ENCODE measurements around the gene BPTF. TPM values are rescaled to one million over a fixed set of nuclear protein-coding genes. Genes with fewer than 3 reads are reported as not detected.

Gene BPTF
- total and polyA plus RNA-seq, 2 of the 13 experiments (the other 11 are each of a cell fraction or from before 2014, with no cell fraction given), result 43.5 to 66.1 TPM

DNA sequence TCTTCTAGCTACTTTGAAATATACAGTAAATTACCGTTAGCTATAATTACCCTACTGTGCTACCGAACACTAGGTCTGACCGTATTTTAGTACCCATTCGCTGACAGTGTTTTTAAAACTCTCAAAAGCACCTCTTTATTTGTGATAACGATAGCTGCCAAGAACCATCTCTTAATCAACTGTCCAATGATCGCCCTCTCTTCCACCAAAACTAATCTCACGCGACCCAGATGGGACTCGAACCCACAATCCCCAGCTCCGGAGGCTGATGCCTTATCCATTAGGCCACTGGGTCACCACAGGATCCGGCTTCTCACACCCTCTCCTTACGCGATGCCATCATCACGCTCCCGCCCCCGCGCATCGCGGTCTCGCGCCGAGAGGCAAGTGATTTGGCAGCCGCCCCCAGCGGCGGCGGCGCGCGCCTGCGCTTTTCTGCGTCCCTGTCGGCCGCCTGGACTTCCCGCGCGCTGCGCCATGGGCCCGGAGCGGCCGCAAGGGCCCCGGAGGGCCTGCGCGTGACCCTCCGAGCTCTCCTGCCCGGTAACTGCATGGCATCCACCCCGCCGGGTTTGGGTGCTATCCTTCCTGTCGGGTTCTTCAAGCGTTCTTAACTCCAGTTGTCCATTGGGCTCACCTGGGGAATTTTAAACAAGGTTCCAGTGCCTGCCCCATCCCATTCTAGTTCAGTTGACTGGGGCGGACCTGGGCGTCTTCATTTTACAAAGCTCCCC is 194.5 kb downstream of the BPTF start (continued):
- TF ChIP-seq, protein P1, sequence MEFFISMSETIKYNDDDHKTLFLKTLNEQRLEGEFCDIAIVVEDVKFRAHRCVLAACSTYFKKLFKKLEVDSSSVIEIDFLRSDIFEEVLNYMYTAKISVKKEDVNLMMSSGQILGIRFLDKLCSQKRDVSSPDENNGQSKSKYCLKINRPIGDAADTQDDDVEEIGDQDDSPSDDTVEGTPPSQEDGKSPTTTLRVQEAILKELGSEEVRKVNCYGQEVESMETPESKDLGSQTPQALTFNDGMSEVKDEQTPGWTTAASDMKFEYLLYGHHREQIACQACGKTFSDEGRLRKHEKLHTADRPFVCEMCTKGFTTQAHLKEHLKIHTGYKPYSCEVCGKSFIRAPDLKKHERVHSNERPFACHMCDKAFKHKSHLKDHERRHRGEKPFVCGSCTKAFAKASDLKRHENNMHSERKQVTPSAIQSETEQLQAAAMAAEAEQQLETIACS (CRISPR knock-in tag; IDR thresholded peaks at IDR 0.05), result peak; percentile 99
- TF ChIP-seq ZNF577 (CRISPR knock-in tag; IDR thresholded peaks at IDR 0.05; ENCODE audit: borderline replicate concordance, low read depth) (0 out of 2 replicates have a peak, but pooled peaks have one; percentile 55), JUN (CRISPR knock-in tag; IDR thresholded peaks at IDR 0.05) (0 out of 2 replicates have a peak, but pooled peaks have one; percentile 73), FOSL2 (CRISPR knock-in tag; IDR thresholded peaks at IDR 0.05) (peak; percentile 78), ZNF431 (CRISPR knock-in tag; IDR thresholded peaks at IDR 0.05; ENCODE audit: borderline replicate concordance, low read depth) (peak; percentile 90), ZNF816 (CRISPR knock-in tag; IDR thresholded peaks at IDR 0.05; ENCODE audit: borderline replicate concordance) (peak; percentile 20; the same call in 1 of the 2 replicates), ETV6 (CRISPR knock-in tag; conservative IDR thresholded peaks at IDR 0.05) (peak; percentile 93; the same call in 1 of the 2 replicates), SAFB2 (CRISPR knock-in tag; IDR thresholded peaks at IDR 0.05; ENCODE audit: borderline replicate concordance, low read depth) (0 out of 2 replicates have a peak, but pooled peaks have one; percentile 83), ZNF382 (CRISPR knock-in tag; IDR thresholded peaks at IDR 0.05; ENCODE audit: borderline replicate concordance) (no peak), NFE2L2 (IDR thresholded peaks at IDR 0.05; ENCODE audit: low read length) (no peak), ZBTB7B (CRISPR knock-in tag; IDR thresholded peaks at IDR 0.05) (peak; percentile 94), ARNT (IDR thresholded peaks at IDR 0.05) (no peak), HNRNPH1 (optimal IDR thresholded peaks at IDR 0.05; ENCODE audit: low read depth, low read length) (no peak), ZNF589 (CRISPR knock-in tag; conservative IDR thresholded peaks at IDR 0.05) (peak; percentile 98; the same call in 1 of the 2 replicates), ZKSCAN8 (CRISPR knock-in tag; IDR thresholded peaks at IDR 0.05; ENCODE audit: borderline replicate concordance) (peak; percentile 96), FOXC1 (CRISPR knock-in tag; IDR thresholded peaks at IDR 0.05; ENCODE audit: borderline replicate concordance) (peak; percentile 99), FOXK1 (CRISPR knock-in tag; IDR thresholded peaks at IDR 0.05; ENCODE audit: borderline replicate concordance, low read depth) (peak; percentile 79; the same call in 1 of the 2 replicates), ZNF329 (CRISPR knock-in tag; IDR thresholded peaks at IDR 0.05; ENCODE audit: low read depth) (peak; percentile 56; the same call in 1 of the 2 replicates), FOSL1 (CRISPR knock-in tag; IDR thresholded peaks at IDR 0.05; ENCODE audit: borderline replicate concordance) (no peak), TCF12 (IDR thresholded peaks at IDR 0.05) (no peak), TCF12 (CRISPR knock-in tag; IDR thresholded peaks at IDR 0.05) (peak; percentile 93), CBFB (CRISPR knock-in tag; IDR thresholded peaks at IDR 0.05) (peak; percentile 93)
- TF ChIP-seq, protein P2, sequence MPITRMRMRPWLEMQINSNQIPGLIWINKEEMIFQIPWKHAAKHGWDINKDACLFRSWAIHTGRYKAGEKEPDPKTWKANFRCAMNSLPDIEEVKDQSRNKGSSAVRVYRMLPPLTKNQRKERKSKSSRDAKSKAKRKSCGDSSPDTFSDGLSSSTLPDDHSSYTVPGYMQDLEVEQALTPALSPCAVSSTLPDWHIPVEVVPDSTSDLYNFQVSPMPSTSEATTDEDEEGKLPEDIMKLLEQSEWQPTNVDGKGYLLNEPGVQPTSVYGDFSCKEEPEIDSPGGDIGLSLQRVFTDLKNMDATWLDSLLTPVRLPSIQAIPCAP (CRISPR knock-in tag; IDR thresholded peaks at IDR 0.05; ENCODE audit: low read depth), result 0 out of 2 replicates have a peak, but pooled peaks have one; percentile 91
- TF ChIP-seq, protein P3, sequence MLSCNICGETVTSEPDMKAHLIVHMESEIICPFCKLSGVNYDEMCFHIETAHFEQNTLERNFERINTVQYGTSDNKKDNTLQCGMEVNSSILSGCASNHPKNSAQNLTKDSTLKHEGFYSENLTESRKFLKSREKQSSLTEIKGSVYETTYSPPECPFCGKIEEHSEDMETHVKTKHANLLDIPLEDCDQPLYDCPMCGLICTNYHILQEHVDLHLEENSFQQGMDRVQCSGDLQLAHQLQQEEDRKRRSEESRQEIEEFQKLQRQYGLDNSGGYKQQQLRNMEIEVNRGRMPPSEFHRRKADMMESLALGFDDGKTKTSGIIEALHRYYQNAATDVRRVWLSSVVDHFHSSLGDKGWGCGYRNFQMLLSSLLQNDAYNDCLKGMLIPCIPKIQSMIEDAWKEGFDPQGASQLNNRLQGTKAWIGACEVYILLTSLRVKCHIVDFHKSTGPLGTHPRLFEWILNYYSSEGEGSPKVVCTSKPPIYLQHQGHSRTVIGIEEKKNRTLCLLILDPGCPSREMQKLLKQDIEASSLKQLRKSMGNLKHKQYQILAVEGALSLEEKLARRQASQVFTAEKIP (CRISPR knock-in tag; IDR thresholded peaks at IDR 0.05; ENCODE audit: borderline replicate concordance), result no peak
- TF ChIP-seq, protein P4, sequence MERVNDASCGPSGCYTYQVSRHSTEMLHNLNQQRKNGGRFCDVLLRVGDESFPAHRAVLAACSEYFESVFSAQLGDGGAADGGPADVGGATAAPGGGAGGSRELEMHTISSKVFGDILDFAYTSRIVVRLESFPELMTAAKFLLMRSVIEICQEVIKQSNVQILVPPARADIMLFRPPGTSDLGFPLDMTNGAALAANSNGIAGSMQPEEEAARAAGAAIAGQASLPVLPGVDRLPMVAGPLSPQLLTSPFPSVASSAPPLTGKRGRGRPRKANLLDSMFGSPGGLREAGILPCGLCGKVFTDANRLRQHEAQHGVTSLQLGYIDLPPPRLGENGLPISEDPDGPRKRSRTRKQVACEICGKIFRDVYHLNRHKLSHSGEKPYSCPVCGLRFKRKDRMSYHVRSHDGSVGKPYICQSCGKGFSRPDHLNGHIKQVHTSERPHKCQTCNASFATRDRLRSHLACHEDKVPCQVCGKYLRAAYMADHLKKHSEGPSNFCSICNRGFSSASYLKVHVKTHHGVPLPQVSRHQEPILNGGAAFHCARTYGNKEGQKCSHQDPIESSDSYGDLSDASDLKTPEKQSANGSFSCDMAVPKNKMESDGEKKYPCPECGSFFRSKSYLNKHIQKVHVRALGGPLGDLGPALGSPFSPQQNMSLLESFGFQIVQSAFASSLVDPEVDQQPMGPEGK (CRISPR knock-in tag; IDR thresholded peaks at IDR 0.05), result peak; percentile 93

All from HepG2 (cell line).